Loucy (cell line): Measurements from ENCODE around the gene CLIC6.

Source experiments
- H2AFZ ChIP-seq: fragments of 200-600 bp; sonication (generic); 2 replicates; pipeline ENCODE4 v1.6.0; 2016; ENCODE audit warnings: antibody characterized with exemption, mild to moderate bottlenecking, low read length, moderate library complexity
- H3F3A ChIP-seq: fragments of 200-600 bp; 2 replicates; pipeline ENCODE4 v1.6.0; 2016; ENCODE audit warnings: antibody characterized with exemption, low read depth, mild to moderate bottlenecking
- H3K27me3 ChIP-seq: fragments of 200-600 bp; sonication (generic); 2 replicates; pipeline ENCODE4 v1.6.1; 2014; ENCODE audit warnings: low read length, mild to moderate bottlenecking; ENCODE audit not compliant: insufficient read depth, poor library complexity, severe bottlenecking
- H3K36me3 ChIP-seq: fragments of 200-600 bp; sonication (generic); 2 replicates; pipeline ENCODE4 v1.6.1; 2016; ENCODE audit warnings: low read length; ENCODE audit not compliant: insufficient read depth
- H3K4me1 ChIP-seq: fragments of 200-600 bp; sonication (generic); 2 replicates; pipeline ENCODE4 v1.5.1; 2014; ENCODE audit warnings: low read length, mild to moderate bottlenecking; ENCODE audit not compliant: insufficient read depth, poor library complexity, severe bottlenecking
- H3K4me2 ChIP-seq: fragments of 200-600 bp; sonication (generic); 2 replicates; pipeline ENCODE4 v1.6.0; 2014; ENCODE audit warnings: antibody characterized with exemption, low read length, low read depth, mild to moderate bottlenecking; ENCODE audit not compliant: poor library complexity, severe bottlenecking
- H3K4me3 ChIP-seq: fragments of 200-600 bp; sonication (generic); 2 replicates; pipeline ENCODE4 v1.5.1; 2014; ENCODE audit warnings: low read length, mild to moderate bottlenecking, mixed read lengths; ENCODE audit not compliant: poor library complexity, severe bottlenecking
- H3K79me2 ChIP-seq: fragments of 200-600 bp; sonication (generic); 2 replicates; pipeline ENCODE4 v1.6.1; 2014; ENCODE audit warnings: low read length; ENCODE audit not compliant: insufficient read depth
- H3K9ac ChIP-seq: fragments of 200-600 bp; sonication (generic); 2 replicates; pipeline ENCODE4 v1.6.0; 2014; ENCODE audit warnings: mild to moderate bottlenecking, low read depth, low read length, moderate library complexity; ENCODE audit not compliant: poor library complexity, severe bottlenecking
- H3K9me2 ChIP-seq: fragments of 200-600 bp; sonication (generic); replicated peaks from 2 replicates; pipeline ENCODE4 v1.6.1; 2016; ENCODE audit warnings: low read depth, low read length, mixed read lengths
- H3K9me3 ChIP-seq: fragments of 200-600 bp; sonication (generic); 2 replicates; pipeline ENCODE4 v1.6.1; 2014; ENCODE audit warnings: mild to moderate bottlenecking, antibody characterized with exemption, low read length, low read depth; ENCODE audit not compliant: insufficient read depth
- H4K20me1 ChIP-seq: fragments of 200-600 bp; sonication (generic); 2 replicates; pipeline ENCODE4 v1.6.0; 2014; ENCODE audit warnings: antibody characterized with exemption, low read length, mild to moderate bottlenecking; ENCODE audit not compliant: insufficient read depth, poor library complexity, severe bottlenecking
- CTCF ChIP-seq: fragments of 200-600 bp; sonication (generic); conservative IDR thresholded peaks from 2 replicates; pipeline ENCODE4 v1.5.1; 2014; ENCODE audit warnings: mild to moderate bottlenecking, antibody characterized with exemption, low read length
- EZH2phosphoT487 ChIP-seq: fragments of 200-600 bp; IDR thresholded peaks from 2 replicates; pipeline ENCODE4 v1.6.1; 2018; ENCODE audit warnings: antibody characterized with exemption, mild to moderate bottlenecking, moderate library complexity, borderline replicate concordance

The CLIC6 gene

GRCh38 chr21:34744801-34745200 is 76.0 kb downstream of the CLIC6 start:
- Histone ChIP-seq H3K36me3 (no peaks in the 10 kb centered on the region), H3K4me3 (no peak overlapping the region), H3K9ac (no peak overlapping the region), H3K9me3 (no peaks in the 10 kb centered on the region), H3K4me2 (no peak overlapping the region), H3K9me2 (no peaks in the 10 kb centered on the region), H3F3A (no peaks in the 10 kb centered on the region), H3K4me1 (no peaks in the 10 kb centered on the region), H3K27me3 (no peaks in the 10 kb centered on the region), H4K20me1 (no peaks in the 10 kb centered on the region), H2AFZ (no peak overlapping the region), H3K79me2 (no peaks in the 10 kb centered on the region)
- TF ChIP-seq CTCF (no peak), EZH2phosphoT487 (no peak)

- peak overlapping the region; percentile 65 for H3K4me3 ChIP-seq
- no peaks in the 10 kb centered on the region for H3K27me3 ChIP-seq
- no peaks in the 10 kb centered on the region for H3K36me3 ChIP-seq
- H3K9ac ChIP-seq = peak overlapping the region; percentile 47
- H3K79me2 ChIP-seq = no peaks in the 10 kb centered on the region
- peak overlapping the region; percentile 73 for H2AFZ ChIP-seq
- peak overlapping the region; percentile 52 for H3K4me2 ChIP-seq
- no peaks in the 10 kb centered on the region for H3K4me1 ChIP-seq
- no peaks in the 10 kb centered on the region for H3K9me2 ChIP-seq
- no peaks in the 10 kb centered on the region for H3K9me3 ChIP-seq
- H3F3A ChIP-seq = no peaks in the 10 kb centered on the region
- peak; percentile 93 for TF ChIP-seq CTCF
- no peak for TF ChIP-seq EZH2phosphoT487
- no peaks in the 10 kb centered on the region for H4K20me1 ChIP-seq
Observed at GRCh38 chr21:34745557-34746255, 76.9 kb downstream of the CLIC6 start.

GRCh38 chr21:34748862-34749261 is 80.1 kb downstream of the CLIC6 start:
- H3F3A ChIP-seq = no peaks in the 10 kb centered on the region
- no peaks in the 10 kb centered on the region for H3K36me3 ChIP-seq
- no peaks in the 10 kb centered on the region for H3K79me2 ChIP-seq
- H2AFZ ChIP-seq = no peak overlapping the region
- H4K20me1 ChIP-seq = no peaks in the 10 kb centered on the region
- no peaks in the 10 kb centered on the region for H3K9me2 ChIP-seq
- H3K9me3 ChIP-seq = no peaks in the 10 kb centered on the region
- no peak overlapping the region for H3K4me2 ChIP-seq
- no peaks in the 10 kb centered on the region for H3K27me3 ChIP-seq
- TF ChIP-seq EZH2phosphoT487 (no peak), CTCF (no peak)
- H3K4me3 ChIP-seq = no peak overlapping the region
- H3K9ac ChIP-seq = no peak overlapping the region
- H3K4me1 ChIP-seq = no peaks in the 10 kb centered on the region
